ENCODE data around the gene STYXL2.

The STYXL2 gene

GRCh38 chr1:167093846-167094516 lies at the start of gene STYXL2:
TSS of gene STYXL2 (plus strand) at chr1:167094075. CDS start at chr1:167094850, 775 bp downstream.
- DNase-seq (ENCODE audit: low read depth, low spot score): no peak

- DNase-seq (ENCODE audit: low read depth, low spot score): no peak
Measured at GRCh38 chr1:167051907-167052306, 42.0 kb upstream of the STYXL2 start.

GRCh38 chr1:167052389-167052788 lies 41.5 kb upstream of the STYXL2 start:
- no peak for DNase-seq (ENCODE audit: low read depth, low spot score)

- DNase-seq (ENCODE audit: low read depth, low spot score): no peak
Measured at GRCh38 chr1:167054531-167054930, 39.3 kb upstream of the STYXL2 start.

GRCh38 chr1:167054946-167055630 lies 38.8 kb upstream of the STYXL2 start:
- no peak for DNase-seq (ENCODE audit: low read depth, low spot score)

GRCh38 chr1:167056529-167057231 lies 37.2 kb upstream of the STYXL2 start:
- no peak for DNase-seq (ENCODE audit: low read depth, low spot score)

- DNase-seq (ENCODE audit: low read depth, low spot score): no peak
Measured at GRCh38 chr1:167057241-167057688, 36.6 kb upstream of the STYXL2 start.

- DNase-seq (ENCODE audit: low read depth, low spot score): peak; percentile 37
Measured at GRCh38 chr1:167059045-167059808, 34.6 kb upstream of the STYXL2 start.

GRCh38 chr1:167059809-167060107 lies 34.1 kb upstream of the STYXL2 start:
- no peak for DNase-seq (ENCODE audit: low read depth, low spot score)

- no peak for DNase-seq (ENCODE audit: low read depth, low spot score)
Measured at GRCh38 chr1:167060141-167061072, 33.5 kb upstream of the STYXL2 start.

- no peak for DNase-seq (ENCODE audit: low read depth, low spot score)
Measured at GRCh38 chr1:167061073-167061464, 32.8 kb upstream of the STYXL2 start.

- DNase-seq (ENCODE audit: low read depth, low spot score): no peak
Measured at GRCh38 chr1:167064621-167065020, 29.3 kb upstream of the STYXL2 start.

- DNase-seq (ENCODE audit: low read depth, low spot score): no peak
Measured at GRCh38 chr1:167065471-167065870, 28.4 kb upstream of the STYXL2 start.

- DNase-seq (ENCODE audit: low read depth, low spot score): no peak
Measured at GRCh38 chr1:167066333-167067122, 27.3 kb upstream of the STYXL2 start.

- no peak for DNase-seq (ENCODE audit: low read depth, low spot score)
Measured at GRCh38 chr1:167067904-167068303, 26.0 kb upstream of the STYXL2 start.

GRCh38 chr1:167068761-167069160 lies 25.1 kb upstream of the STYXL2 start:
- no peak for DNase-seq (ENCODE audit: low read depth, low spot score)

- no peak for DNase-seq (ENCODE audit: low read depth, low spot score)
Measured at GRCh38 chr1:167071286-167071685, 22.6 kb upstream of the STYXL2 start.

- DNase-seq (ENCODE audit: low read depth, low spot score): no peak
Measured at GRCh38 chr1:167076136-167076710, 17.7 kb upstream of the STYXL2 start.

GRCh38 chr1:167077128-167077867 lies 16.6 kb upstream of the STYXL2 start:
- no peak for DNase-seq (ENCODE audit: low read depth, low spot score)
